Measurements from ENCODE around the gene LRFN4. TPM values are rescaled to one million over a fixed set of nuclear protein-coding genes. Genes with fewer than 3 reads are reported as not detected.

LRFN4 gene
- total and polyA plus RNA-seq, 2 of the 13 experiments (the other 11 are each of a cell fraction or from before 2014, with no cell fraction given) = 1.3 to 6.8 TPM

GRCh38 chr11:66842896-66843775, 13.7 kb upstream of the LRFN4 start, which contains the start of gene RCE1 (continued):
- TF ChIP-seq PHF5A (CRISPR knock-in tag; IDR thresholded peaks at IDR 0.05; ENCODE audit: low read depth, unreplicated experiment) = no peak
- TF ChIP-seq, protein P1, sequence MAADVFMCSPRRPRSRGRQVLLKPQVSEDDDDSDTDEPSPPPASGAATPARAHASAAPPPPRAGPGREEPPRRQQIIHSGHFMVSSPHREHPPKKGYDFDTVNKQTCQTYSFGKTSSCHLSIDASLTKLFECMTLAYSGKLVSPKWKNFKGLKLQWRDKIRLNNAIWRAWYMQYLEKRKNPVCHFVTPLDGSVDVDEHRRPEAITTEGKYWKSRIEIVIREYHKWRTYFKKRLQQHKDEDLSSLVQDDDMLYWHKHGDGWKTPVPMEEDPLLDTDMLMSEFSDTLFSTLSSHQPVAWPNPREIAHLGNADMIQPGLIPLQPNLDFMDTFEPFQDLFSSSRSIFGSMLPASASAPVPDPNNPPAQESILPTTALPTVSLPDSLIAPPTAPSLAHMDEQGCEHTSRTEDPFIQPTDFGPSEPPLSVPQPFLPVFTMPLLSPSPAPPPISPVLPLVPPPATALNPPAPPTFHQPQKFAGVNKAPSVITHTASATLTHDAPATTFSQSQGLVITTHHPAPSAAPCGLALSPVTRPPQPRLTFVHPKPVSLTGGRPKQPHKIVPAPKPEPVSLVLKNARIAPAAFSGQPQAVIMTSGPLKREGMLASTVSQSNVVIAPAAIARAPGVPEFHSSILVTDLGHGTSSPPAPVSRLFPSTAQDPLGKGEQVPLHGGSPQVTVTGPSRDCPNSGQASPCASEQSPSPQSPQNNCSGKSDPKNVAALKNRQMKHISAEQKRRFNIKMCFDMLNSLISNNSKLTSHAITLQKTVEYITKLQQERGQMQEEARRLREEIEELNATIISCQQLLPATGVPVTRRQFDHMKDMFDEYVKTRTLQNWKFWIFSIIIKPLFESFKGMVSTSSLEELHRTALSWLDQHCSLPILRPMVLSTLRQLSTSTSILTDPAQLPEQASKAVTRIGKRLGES (CRISPR knock-in tag; IDR thresholded peaks at IDR 0.05; ENCODE audit: borderline replicate concordance) = peak; percentile 56; the same call in 1 of the 2 replicates
- peak; percentile 48 for TF ChIP-seq SRSF1 (optimal IDR thresholded peaks at IDR 0.05; ENCODE audit: low read depth, low read length)
- no peak for TF ChIP-seq GRHL1 (CRISPR knock-in tag; conservative IDR thresholded peaks at IDR 0.05)
- no peak for TF ChIP-seq ZBTB40 (IDR thresholded peaks at IDR 0.05)
- peak; percentile 85 for TF ChIP-seq ZBTB40 (CRISPR knock-in tag; IDR thresholded peaks at IDR 0.05)
- peak; percentile 94 for TF ChIP-seq ZFY (CRISPR knock-in tag; IDR thresholded peaks at IDR 0.05)
- no peak for TF ChIP-seq ARNTL (CRISPR knock-in tag; IDR thresholded peaks at IDR 0.05)
- TF ChIP-seq AHR (CRISPR knock-in tag; IDR thresholded peaks at IDR 0.05) = no peak; the same call in 1 of the 2 replicates
- TF ChIP-seq, protein P2, sequence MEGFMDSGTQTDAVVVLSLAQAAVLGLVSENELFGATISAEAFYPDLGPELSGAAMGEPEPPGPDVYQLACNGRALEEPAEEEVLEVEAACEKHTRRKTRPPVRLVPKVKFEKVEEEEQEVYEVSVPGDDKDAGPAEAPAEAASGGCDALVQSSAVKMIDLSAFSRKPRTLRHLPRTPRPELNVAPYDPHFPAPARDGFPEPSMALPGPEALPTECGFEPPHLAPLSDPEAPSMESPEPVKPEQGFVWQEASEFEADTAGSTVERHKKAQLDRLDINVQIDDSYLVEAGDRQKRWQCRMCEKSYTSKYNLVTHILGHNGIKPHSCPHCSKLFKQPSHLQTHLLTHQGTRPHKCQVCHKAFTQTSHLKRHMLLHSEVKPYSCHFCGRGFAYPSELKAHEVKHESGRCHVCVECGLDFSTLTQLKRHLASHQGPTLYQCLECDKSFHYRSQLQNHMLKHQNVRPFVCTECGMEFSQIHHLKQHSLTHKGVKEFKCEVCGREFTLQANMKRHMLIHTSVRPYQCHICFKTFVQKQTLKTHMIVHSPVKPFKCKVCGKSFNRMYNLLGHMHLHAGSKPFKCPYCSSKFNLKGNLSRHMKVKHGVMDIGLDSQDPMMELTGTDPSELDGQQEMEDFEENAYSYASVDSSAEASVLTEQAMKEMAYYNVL (CRISPR knock-in tag; IDR thresholded peaks at IDR 0.05; ENCODE audit: borderline replicate concordance) = 0 out of 2 replicates have a peak, but pooled peaks have one; percentile 33
- peak; percentile 74 for TF ChIP-seq HCFC1 (IDR thresholded peaks at IDR 0.05; ENCODE audit: low read depth, low read length)
- TF ChIP-seq RNF2 (conservative IDR thresholded peaks at IDR 0.05; ENCODE audit: low read depth) = no peak
